ENCODE results near the gene VAV1.

DNA sequence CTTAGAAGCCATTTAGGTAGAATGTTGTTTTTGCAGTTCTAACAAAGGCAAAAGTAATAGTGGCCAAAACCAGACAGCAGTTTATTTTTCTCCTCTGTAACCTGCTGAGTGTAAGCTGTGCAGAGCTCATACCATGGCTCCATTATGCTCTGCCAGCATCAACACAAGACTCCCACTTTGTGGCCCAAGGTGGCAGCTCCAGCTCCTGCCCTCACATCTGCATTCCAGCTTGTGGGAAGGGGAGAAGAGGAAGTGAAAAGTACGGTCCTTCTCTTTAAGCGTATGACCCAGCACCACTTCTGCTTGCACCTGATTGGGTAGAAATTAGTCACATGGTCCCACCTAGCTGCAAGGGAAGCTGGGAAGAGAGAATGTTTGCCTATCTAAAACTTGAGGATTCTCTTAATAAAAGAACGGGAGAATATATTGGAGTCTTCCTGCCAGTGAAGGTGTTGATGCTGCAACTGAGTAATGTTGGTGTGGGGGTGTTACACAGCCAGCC is 134.1 kb downstream of the VAV1 start:
- TF ChIP-seq YY1 (IDR thresholded peaks at IDR 0.05; ENCODE audit: low read depth, low read length) (no peak), RFX5 (IDR thresholded peaks at IDR 0.05; ENCODE audit: borderline replicate concordance, low read depth, low read length) (no peak), EP300 (IDR thresholded peaks at IDR 0.05; ENCODE audit: borderline replicate concordance in 1 of 2, low read depth in 2 of 2, low read length in 2 of 2) (no peak), POLR2A (IDR thresholded peaks at IDR 0.05; ENCODE audit: control extremely low read depth in 1 of 2, low read depth in 2 of 2, low read length in 2 of 2) (no peak), GABPA (IDR thresholded peaks at IDR 0.05; ENCODE audit: borderline replicate concordance, insufficient read depth, low read length) (no peak), POU5F1 (IDR thresholded peaks at IDR 0.05; ENCODE audit: low read depth, low read length) (no peak), HDAC2 (IDR thresholded peaks at IDR 0.05; ENCODE audit: borderline replicate concordance in 1 of 2, low read depth in 2 of 2, low read length in 2 of 2) (no peak), TCF12 (IDR thresholded peaks at IDR 0.05; ENCODE audit: low read depth, low read length) (no peak)
- TF ChIP-seq, protein P1, sequence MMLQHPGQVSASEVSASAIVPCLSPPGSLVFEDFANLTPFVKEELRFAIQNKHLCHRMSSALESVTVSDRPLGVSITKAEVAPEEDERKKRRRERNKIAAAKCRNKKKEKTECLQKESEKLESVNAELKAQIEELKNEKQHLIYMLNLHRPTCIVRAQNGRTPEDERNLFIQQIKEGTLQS (IDR thresholded peaks at IDR 0.05; ENCODE audit: insufficient read depth, low read depth, low read length), result no peak
- TF ChIP-seq, protein P2, sequence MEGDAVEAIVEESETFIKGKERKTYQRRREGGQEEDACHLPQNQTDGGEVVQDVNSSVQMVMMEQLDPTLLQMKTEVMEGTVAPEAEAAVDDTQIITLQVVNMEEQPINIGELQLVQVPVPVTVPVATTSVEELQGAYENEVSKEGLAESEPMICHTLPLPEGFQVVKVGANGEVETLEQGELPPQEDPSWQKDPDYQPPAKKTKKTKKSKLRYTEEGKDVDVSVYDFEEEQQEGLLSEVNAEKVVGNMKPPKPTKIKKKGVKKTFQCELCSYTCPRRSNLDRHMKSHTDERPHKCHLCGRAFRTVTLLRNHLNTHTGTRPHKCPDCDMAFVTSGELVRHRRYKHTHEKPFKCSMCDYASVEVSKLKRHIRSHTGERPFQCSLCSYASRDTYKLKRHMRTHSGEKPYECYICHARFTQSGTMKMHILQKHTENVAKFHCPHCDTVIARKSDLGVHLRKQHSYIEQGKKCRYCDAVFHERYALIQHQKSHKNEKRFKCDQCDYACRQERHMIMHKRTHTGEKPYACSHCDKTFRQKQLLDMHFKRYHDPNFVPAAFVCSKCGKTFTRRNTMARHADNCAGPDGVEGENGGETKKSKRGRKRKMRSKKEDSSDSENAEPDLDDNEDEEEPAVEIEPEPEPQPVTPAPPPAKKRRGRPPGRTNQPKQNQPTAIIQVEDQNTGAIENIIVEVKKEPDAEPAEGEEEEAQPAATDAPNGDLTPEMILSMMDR (IDR thresholded peaks at IDR 0.05; ENCODE audit: control extremely low read depth in 1 of 3, insufficient read depth in 1 of 3, low read depth in 1 of 3, low read length in 3 of 3), result no peak

Data from H1 (cell line).